HG02610 (cell line): Measurements from ENCODE around the gene TMC6.
"Not testable (repeated sequence)": the region's sequence is repeated elsewhere in the genome, so short reads cannot be mapped to it uniquely, and the experiment has no call there.

Experiments
- ATAC-seq: cut with Tn5 transposase; IDR thresholded peaks from one replicate; pipeline ENCODE4 v1.9.1; 2021; ENCODE audit warnings: mild to moderate bottlenecking, moderate library complexity; ENCODE audit not compliant: unreplicated experiment

Gene TMC6, protein sequence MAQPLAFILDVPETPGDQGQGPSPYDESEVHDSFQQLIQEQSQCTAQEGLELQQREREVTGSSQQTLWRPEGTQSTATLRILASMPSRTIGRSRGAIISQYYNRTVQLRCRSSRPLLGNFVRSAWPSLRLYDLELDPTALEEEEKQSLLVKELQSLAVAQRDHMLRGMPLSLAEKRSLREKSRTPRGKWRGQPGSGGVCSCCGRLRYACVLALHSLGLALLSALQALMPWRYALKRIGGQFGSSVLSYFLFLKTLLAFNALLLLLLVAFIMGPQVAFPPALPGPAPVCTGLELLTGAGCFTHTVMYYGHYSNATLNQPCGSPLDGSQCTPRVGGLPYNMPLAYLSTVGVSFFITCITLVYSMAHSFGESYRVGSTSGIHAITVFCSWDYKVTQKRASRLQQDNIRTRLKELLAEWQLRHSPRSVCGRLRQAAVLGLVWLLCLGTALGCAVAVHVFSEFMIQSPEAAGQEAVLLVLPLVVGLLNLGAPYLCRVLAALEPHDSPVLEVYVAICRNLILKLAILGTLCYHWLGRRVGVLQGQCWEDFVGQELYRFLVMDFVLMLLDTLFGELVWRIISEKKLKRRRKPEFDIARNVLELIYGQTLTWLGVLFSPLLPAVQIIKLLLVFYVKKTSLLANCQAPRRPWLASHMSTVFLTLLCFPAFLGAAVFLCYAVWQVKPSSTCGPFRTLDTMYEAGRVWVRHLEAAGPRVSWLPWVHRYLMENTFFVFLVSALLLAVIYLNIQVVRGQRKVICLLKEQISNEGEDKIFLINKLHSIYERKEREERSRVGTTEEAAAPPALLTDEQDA

DNA sequence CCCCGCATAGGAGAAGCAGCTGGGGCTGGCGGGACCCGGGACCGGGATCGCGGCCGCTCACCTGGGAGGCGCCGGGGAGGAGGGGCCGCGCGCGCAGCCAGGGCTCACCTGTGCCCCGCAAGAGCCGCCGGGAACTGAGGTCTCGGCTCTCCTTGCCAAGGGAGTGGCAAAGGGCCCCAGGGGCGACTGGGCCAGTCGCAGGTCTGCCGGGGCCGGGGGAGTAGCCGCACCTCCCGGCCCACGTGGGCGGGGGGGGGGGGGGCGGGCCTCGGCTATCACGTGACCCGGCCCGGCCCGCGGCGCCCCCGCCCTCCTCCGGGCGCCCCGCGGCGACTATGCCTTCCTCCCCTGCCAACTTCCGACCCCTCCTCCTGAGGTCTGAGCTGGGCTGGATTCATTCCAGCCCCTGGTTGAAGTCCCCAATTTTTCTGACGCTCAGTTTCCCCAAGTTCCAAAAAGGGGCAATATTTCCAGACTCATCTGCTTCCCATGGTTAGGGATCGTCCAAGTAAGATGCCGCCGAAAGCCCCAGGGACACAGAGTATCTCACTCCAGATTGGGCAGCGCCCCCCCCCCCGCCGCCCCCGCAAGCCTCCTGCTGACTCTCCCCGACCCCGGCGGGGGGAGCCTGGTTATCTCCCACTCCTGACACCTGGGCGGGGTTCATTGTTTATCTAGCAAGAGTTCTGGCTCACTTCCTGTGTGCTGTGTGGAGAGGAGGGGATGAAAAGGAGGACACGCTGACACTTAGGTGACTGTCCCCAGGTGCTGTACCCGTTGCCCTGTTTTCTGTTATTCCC, at the start of gene TMC6:
TMC6 (minus strand) TSS at position 205 of the 800 bp plus-strand sequence. CDS start 1,923 bp downstream, outside the sequence.
- no peak for ATAC-seq

DNA sequence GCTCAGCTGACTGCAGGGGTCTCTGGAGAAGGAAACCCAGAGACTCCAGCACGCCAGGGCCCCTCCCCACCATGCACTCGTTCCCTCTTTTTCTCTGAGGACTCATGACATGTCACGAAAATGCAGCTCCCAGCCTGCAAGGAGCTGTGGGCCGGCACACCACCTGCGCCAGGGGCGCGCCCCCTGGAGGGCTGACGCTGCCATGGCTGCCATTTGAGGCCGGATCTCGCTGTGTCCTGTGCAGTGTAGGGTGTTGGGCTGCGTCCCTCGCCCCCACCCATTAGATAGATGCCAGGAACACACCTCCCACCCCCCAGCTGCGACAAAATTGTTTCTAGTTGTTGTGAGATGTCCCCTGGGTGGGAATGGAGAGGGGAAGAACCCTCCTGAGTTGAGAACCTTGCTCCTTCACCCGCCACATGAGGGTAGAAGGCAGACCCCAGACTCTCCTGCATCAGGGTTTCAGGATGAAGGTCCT, 48.0 kb upstream of the TMC6 start:
- ATAC-seq, result no peak

DNA sequence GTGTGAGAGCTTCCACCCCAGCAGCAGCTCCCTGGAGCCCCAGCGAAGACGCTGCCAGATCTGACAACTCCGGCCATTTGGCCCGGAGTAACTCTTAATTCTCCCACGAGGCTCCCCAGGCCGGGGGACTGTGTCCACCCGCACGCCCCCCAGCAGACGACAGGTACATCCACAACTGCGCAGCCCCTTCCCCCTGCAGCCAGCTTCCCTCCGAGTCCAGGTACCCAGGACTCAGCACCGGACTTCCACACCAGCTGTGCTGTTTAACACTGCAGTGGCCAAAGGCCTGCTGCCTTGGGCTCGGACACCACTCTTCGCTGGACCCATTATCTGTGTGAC, 47.1 kb upstream of the TMC6 start:
- ATAC-seq, result no peak

DNA sequence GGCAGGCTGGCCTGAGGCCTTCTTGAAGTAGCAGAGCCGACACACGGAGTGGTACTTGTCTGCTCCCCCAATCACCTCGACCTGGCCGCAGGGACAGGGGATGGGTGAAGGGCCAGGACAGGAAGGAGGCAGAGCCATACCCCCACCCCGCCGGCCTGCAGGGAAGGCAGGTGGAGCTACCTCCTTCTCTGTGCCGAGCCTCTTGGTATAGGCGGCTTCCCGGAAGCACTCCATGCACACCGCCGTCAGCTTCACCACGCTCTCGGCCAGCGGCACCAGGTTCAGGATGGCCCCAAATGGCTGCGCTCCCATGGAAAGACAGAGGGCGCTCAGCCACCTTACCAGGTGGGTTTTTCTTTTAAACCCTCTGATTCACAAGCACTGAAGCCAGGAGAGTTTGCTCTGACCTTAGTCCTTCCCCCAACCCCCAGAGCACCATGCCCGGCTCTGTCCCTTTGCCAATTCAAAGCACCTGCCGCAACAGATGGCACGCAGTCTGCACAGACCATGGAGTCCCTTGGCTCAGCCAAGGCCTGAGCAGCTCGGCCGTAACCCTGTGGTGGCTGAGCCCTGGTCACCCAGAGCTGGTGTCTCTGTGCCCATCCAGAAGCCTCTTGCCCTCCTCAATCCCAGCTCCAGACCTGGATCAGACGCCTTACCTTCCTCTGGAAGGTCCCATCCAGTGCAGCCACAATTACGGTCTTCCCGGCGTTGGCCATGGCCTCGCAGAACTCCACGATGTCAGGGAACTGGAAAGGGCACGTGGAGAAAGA, 46.5 kb upstream of the TMC6 start:
- no peak for ATAC-seq

DNA sequence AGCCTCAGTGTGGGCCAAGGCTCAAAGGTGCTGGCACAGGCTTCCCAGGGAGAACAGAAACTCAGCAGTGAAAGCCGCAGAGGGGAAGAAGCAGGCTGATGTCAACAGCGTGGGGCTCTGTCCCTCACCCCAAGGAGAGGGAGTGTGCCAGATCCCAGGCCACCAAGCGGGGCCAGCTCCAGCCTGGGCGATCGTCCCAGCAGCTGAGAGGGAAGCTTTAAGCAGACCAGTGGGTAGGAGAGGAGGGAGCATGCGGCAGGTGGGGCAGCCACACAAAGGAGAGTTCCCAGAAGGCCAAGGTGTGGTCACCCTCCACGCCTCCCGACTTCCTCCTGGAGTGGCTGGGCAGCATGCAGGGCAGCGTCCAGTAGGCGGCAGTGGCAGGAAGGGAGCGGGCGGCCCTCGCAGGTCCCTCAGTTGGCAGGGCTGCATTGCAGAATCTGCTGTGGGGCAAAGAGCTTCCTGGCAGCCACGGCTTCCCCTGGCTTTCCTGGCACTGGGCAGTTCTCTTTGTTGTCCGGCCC, 45.9 kb upstream of the TMC6 start:
- ATAC-seq, result no peak

DNA sequence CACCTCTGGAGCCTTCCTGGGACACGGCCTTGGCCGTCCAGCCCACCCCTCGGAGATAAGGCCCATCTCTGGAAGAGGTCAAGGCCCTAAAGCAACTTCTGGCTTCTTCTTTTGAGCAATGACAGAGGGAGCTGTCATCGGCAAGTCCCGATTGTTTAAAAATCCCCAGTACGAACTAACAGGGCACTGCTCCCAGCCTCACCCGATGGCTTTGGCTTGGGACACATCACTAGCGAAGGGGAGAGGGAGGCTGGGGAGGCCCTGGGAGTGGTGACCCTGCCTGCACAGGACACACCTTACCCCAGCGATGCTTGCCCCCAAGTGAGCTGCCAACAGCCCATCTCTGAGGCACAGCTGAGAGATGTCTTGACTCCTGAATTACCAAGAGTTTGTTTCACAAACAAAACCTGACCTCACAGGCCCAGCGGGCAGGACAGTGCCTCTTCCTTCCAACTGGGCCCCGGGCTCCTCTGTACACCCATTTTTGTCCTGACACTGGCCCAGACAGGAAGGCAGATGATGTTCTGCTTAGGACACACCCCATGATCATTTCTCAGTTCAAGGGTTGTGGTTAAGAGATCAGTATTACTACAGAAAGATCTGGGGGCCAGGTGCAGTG, 44.7 kb upstream of the TMC6 start:
- no peak for ATAC-seq

DNA sequence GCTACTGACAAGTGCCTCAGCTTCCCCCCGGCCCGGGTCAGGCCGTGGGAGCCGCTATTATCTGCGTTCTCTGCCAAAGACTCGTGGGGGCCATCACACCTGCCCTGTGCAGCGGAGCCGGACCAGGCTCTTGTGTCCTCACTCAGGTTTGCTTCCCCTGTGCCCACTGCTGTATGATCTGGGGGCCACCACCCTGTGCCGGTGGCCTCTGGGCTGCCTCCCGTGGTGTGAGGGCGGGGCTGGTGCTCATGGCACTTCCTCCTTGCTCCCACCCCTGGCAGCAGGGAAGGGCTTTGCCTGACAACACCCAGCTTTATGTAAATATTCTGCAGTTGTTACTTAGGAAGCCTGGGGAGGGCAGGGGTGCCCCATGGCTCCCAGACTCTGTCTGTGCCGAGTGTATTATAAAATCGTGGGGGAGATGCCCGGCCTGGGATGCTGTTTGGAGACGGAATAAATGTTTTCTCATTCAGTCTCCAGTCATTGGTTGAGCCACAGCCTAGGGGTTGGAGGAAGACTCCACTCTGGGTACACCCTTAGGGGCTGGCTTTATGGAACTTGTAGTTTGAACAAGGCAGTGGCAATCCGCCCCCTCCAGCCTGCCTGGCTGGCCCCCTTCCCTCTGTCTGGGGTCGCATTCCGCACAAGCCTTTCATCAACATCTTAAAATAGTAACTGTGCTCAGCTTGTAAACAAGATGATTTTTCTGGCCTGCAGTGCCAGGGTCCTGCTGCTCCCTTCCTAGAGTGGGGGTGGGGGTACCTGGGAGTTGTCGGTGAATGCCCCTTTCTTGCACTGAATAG, 43.9 kb upstream of the TMC6 start:
- no peak for ATAC-seq

DNA sequence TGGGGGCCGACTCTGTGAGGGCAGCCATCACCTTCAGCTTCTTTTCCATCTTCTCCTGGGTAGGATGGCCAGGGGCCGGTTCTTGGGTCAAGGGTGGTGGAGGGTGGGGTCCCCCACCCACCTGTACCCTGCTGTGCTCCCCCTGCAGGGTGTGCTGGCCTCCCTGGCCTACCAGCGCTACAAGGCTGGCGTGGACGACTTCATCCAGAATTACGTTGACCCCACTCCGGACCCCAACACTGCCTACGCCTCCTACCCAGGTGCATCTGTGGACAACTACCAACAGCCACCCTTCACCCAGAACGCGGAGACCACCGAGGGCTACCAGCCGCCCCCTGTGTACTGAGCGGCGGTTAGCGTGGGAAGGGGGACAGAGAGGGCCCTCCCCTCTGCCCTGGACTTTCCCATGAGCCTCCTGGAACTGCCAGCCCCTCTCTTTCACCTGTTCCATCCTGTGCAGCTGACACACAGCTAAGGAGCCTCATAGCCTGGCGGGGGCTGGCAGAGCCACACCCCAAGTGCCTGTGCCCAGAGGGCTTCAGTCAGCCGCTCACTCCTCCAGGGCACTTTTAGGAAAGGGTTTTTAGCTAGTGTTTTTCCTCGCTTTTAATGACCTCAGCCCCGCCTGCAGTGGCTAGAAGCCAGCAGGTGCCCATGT, 43.2 kb upstream of the TMC6 start:
- not testable (repeated sequence) for ATAC-seq

DNA sequence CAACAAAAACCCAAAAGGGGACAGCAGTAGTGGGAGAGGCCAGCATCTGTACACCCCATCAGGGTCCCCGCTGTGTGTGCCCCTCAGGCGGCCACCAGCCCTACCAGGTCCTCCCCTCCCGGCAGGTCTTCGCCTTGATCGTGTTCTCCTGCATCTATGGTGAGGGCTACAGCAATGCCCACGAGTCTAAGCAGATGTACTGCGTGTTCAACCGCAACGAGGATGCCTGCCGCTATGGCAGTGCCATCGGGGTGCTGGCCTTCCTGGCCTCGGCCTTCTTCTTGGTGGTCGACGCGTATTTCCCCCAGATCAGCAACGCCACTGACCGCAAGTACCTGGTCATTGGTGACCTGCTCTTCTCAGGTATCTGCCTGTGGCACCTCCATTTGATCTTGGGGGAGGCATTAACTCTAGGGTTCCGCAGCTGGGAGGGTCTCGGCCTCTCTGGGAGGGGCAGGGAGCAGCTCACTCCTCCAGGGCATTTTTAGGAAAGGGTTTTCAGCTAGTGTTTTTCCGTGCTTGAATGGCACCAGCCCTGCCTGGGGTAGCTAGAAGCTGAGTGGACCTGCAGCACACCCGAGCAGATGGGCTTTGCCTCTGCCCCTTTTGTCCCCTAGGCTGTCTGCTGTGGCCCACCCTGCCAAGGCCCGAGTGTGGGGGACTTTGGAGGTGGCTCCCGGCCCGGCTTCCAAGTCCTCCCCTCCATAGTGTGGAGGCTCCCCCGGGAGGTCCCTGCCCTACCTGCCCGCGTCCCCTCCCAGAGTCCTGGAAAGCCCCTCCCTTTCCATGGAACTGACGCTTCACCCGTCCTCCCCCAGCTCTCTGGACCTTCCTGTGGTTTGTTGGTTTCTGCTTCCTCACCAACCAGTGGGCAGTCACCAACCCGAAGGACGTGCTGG, 42.4 kb upstream of the TMC6 start:
- ATAC-seq, result no peak

DNA sequence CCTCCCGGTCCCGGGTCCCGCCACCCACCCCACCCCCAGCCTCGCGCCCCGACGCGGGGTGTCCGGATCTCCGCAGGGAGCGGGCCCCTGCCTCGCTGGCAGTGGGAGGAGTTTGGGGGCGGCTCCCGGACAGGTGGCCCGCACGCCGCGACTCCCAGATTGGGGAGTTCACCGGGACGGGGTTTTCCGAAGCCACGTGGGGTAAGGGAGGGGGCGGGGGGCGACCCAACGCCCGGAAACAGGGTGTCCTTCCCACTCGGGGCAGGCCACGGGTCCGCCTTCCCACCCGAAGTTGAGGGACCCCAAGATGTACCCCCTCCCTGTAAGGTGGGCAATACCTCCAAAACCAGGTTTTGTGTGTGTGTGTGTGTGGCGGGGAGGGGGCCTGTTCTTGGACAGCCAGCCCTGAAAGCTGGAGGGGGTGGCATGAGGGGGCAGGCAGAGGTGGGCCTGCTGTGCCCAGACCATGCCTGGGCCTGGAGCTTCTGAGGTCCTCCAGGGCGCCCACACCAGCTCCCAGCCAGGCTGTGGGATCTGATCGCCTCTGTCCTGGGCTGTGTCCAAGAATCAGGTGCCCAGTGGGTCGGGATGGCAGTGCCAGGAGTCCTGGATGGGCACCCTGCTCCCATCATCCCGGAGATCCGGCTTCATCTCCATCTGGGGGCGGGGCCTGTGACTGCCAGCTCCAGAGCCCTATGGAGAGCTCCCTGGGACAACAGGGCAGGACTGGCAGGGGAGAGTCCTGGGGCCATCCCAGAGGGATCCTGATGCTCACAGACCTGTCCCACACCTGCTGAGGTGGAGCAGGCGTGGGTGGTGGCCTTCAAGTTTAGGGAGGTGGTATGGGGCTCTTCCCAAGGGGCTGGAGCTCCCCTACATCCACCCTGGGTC, 40.6 kb upstream of the TMC6 start:
- peak; percentile 35 for ATAC-seq

DNA sequence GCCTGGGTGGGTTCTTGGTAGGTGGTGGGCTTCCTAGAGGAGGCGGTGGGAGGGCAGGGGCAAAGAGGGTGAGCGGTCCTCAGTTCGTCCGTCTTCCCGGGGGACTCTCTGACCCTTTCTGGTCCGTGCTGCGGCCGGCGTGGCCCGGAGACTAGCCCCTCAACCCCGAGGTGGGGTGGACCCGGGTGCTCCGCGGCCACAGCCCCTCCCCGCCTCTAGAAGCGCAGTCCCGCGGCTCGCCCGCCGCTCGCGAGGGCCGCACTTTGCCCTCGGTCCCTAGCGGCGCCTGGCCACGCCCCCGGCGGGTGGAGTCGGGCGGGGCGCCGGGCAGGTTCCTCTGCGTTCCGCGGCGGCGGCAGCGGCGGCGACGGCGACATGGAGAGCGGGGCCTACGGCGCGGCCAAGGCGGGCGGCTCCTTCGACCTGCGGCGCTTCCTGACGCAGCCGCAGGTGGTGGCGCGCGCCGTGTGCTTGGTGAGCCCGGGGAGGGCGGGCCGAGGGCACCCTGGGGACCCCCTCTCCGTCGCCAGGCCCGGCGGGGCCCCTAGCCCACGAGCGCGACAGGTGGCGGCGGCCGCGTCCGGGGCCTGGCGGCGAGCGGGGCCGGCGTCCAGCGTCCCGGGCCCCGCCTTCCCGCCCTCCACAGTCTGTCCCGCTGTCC, 39.8 kb upstream of the TMC6 start, which contains the start of gene SYNGR2:
SYNGR2 (plus strand) TSS at position 340 of the 661 bp plus-strand sequence; CDS start at position 376, 36 bp downstream.
- ATAC-seq, result peak; percentile 57

DNA sequence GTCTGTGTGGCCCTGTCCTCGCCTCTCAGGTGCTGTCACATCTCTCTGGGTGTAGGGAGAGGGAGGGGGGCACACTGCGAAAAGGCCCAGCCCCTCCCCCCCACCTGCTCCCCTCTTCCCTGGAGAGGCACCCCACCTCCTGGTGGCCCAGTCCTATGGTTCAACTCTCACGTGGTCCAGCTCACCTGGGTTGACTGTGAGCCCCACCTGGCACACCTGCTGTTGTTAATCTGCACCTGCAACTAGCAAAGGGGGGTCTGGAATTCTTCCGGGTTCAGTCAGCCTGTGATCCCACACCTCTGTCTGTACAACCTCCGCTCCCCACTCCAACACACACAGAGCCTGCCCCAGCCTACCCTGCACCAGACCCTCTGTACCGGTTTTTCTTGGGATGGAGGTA, 37.9 kb upstream of the TMC6 start:
- no peak for ATAC-seq

DNA sequence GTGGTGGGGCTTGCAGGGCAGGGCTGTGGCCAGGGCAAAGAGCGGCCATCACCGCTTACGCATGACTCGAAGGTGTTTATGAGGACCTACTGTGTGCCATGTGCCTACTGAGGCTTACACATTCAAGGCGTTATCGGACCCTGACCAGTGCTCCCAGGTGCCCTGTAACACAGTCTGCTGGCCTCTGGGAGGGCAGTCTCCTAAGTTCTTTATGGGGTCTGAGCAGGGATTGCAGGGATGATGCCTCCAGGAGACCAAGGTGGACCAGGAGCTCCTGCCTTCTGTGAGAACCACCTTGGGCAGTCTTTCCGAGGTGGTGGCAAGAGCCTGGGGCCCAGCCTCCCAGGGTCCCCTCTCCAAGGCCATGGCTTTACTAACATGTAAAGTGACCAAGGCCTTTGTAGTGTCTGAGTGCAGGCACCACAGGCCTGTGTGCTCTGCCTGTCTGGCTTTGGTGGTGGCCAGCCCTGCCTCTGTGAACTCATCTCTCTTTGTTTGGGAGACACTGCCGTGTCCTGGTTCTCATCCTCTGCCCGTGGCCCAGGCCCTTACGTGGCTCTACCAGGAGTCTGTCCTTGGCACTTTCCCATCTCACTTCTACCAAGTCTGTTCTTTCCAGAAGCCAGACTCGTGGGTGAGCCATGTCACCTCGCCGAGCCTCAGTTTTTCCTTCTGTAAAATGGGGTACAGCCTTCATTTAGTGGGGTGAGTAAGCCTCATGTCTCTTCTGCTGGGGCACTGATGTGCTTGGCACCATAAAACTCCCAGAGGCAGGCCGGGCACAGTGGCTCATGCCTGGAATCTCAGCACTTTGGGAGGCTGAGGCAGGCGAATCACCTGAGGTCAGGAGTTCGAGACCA, 36.4 kb upstream of the TMC6 start:
- no peak for ATAC-seq

DNA sequence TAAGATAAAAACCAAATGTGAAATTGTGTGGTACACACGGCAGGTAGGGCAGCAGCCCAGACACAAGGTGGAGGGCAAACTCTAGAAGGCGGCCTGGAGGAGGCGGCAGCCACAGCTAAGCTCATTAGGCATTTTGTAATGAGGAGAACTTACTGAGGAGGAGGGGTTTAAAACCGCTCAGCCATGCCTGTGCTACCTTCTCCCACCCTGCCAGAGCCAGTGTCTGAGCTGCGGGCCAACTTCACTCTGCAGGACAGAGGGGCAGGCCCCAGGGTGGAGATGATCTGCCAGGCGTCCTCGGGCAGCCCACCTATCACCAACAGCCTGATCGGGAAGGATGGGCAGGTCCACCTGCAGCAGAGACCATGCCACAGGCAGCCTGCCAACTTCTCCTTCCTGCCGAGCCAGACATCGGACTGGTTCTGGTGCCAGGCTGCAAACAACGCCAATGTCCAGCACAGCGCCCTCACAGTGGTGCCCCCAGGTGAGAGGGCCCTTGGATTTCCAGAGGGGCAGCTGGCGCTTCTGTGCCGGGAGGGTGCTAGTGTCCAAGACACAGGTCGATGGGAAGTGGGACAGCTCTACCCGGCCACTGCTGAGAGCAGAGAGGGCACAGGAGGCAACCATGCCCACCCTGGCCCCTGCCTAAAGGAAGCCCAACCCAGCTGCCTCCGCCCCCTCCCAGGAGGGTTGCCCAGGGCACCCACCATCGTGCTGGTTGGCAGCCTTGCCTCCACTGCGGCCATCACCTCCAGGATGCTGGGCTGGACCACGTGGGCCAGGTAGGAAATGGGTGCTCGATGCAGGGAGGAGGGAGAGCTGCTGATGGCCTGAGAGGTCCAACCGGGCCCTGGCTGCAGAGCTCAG, 35.6 kb upstream of the TMC6 start:
- ATAC-seq, result no peak
